ENCODE results near the gene PROS1. TPM values are rescaled to one million over a fixed set of nuclear protein-coding genes. Genes with fewer than 3 reads are reported as not detected.
"Not testable (repeated sequence)": the region's sequence is repeated elsewhere in the genome, so short reads cannot be mapped to it uniquely, and the experiment has no call there.

Gene PROS1
- total RNA-seq, 1 donor from 2014 or later: 49.5 TPM

DNA sequence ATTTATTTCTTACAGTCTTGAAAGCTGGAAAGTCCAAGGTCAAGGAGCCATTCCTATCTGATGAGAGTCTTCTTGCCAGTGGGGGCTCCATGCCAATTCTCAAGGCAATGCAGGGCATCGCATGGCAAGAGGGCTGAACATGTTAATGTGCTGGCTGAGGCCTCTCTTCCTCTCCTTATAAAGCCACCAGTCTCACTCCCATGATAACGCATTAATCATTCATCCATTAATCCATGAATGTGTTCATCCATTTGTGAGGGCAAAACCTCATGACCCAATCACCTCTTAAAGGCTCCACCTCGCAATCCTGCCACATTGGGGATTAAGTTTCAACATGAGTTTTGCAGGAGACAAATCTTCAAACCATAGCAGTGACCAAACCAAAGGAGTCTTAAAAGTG lies 118.3 kb downstream of the PROS1 start:
- ATAC-seq (no peak), DNase-seq (no peak)
- H3K9me3 ChIP-seq: no peaks in the 10 kb centered on the region
- H3K4me1 ChIP-seq: no peaks in the 10 kb centered on the region
- no peak overlapping the region for H3K4me3 ChIP-seq
- H3K27me3 ChIP-seq (ENCODE audit: low read depth): no peaks in the 10 kb centered on the region
- TF ChIP-seq, protein P1, sequence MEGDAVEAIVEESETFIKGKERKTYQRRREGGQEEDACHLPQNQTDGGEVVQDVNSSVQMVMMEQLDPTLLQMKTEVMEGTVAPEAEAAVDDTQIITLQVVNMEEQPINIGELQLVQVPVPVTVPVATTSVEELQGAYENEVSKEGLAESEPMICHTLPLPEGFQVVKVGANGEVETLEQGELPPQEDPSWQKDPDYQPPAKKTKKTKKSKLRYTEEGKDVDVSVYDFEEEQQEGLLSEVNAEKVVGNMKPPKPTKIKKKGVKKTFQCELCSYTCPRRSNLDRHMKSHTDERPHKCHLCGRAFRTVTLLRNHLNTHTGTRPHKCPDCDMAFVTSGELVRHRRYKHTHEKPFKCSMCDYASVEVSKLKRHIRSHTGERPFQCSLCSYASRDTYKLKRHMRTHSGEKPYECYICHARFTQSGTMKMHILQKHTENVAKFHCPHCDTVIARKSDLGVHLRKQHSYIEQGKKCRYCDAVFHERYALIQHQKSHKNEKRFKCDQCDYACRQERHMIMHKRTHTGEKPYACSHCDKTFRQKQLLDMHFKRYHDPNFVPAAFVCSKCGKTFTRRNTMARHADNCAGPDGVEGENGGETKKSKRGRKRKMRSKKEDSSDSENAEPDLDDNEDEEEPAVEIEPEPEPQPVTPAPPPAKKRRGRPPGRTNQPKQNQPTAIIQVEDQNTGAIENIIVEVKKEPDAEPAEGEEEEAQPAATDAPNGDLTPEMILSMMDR (IDR thresholded peaks at IDR 0.05): no peak
- intact Hi-C loops (cut with DNase I): no loop called here
- H3K27ac ChIP-seq: no peak overlapping the region
- no peaks in the 10 kb centered on the region for H3K36me3 ChIP-seq

DNA sequence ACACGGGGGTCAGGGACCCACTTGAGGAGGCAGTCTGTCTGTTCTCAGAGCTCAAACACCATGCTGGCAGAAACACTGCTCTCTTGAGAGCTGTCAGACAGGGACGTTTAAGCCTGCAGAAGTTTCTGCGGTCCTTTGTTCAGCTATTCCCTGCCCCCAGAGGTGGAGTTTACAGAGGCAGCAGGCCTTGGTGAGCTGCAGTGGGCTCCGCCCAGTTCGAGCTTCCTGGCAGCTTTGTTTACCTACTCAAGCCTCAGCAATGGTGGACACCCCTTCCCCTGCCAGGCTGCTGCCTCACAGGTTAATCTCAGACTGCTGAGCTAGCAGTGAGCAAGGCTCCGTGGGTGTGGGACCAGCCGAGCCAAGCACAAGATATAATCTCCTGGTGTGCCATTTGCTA lies 121.5 kb downstream of the PROS1 start:
- H3K9me3 ChIP-seq; DNase-seq; H3K4me3 ChIP-seq; H3K27me3 ChIP-seq (ENCODE audit: low read depth); intact Hi-C loops (cut with DNase I); ATAC-seq; H3K4me1 ChIP-seq; H3K36me3 ChIP-seq; H3K27ac ChIP-seq: not testable (repeated sequence)

DNA sequence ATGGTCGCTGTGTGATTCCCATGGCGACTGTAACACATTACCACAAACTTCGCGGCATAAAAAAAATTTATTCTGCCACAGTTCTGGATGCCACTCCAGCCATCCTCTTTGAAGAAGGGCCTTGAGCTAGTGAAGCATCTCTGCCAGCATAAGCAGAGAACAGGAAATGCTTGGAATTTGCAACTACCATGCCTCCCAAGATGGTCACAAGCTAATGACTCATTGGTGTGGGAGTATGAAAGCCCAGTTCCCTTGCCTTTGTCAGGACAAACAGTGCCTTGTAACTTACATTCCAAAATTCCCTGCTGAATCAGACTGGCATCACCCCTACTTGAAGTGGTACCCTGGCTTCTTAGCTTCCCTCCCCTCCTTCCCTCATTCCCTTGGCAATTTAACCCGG lies 129.7 kb downstream of the PROS1 start:
- intact Hi-C loops (cut with DNase I): no loop called here
- ATAC-seq: peak; percentile 29 to 39

DNA sequence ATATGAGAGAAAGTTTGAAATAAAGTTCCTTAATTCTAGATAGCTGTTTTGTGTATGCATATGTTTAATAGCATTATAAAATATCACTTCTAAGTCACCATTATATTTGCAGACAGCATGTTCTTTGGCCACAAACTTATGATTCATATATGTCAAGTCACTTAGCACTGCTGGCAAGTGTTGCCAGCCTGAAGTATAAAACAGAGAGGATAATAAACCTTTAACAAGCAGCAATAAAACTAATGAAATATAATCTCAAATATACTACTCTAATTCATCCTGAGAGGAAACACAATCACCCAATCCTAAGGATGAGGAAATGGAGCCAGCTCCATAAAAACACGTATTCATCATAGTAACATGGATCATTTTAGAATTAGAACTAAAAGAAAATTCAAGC lies 134.5 kb downstream of the PROS1 start:
- intact Hi-C loops (cut with DNase I); H3K27ac ChIP-seq; DNase-seq; ATAC-seq; H3K27me3 ChIP-seq (ENCODE audit: low read depth); H3K4me3 ChIP-seq; H3K4me1 ChIP-seq; H3K36me3 ChIP-seq; H3K9me3 ChIP-seq: not testable (repeated sequence)

More for the DNA sequence above, 129.7 kb downstream of the PROS1 start:
- no peaks in the 10 kb centered on the region for H3K36me3 ChIP-seq
- H3K27ac ChIP-seq: no peak overlapping the region
- TF ChIP-seq, protein P1 (IDR thresholded peaks at IDR 0.05): no peak
- H3K4me3 ChIP-seq: no peak overlapping the region
- no peaks in the 10 kb centered on the region for H3K4me1 ChIP-seq
- H3K27me3 ChIP-seq (ENCODE audit: low read depth): no peaks in the 10 kb centered on the region
- H3K9me3 ChIP-seq: no peaks in the 10 kb centered on the region
- no peak for DNase-seq

Other genes starting within 250 kb of the PROS1 start
- gene ARL13B, start 6.3 kb upstream of the PROS1 start, total RNA-seq: 21.1 TPM
- gene STX19, start 54.7 kb upstream of the PROS1 start, total RNA-seq: 3.8 TPM
- 9.2 TPM for gene DHFR2, start 89.0 kb upstream of the PROS1 start, total RNA-seq
- 18.0 TPM for gene NSUN3, start 89.2 kb upstream of the PROS1 start, total RNA-seq

Data from lower lobe of right lung (tissue), 2 donors.